Activated CD8-positive, alpha-beta T cell treated with anti-CD3 and anti-CD28 coated beads for 36 hours (primary cell): ENCODE data around the gene PET117. TPM values are rescaled to one million over a fixed set of nuclear protein-coding genes. Genes with fewer than 3 reads are reported as not detected.

Experiments used
- total RNA-seq, 2 experiments: library from RNA; stranded (reverse); gene quantifications; one replicate each; pipeline ENCODE4 v1.2.3, GENCODE V29; 2021

PET117 gene
- total RNA-seq, 2 experiments from 2014 or later: 17.2 to 19.4 TPM

Other genes with a start within 250 kb of the PET117 start
- gene SNX5, start 169.1 kb upstream of the PET117 start, total RNA-seq: 100 to 1,000 TPM; 222 to 249 TPM
- 10 to 100 TPM; 28.2 to 30.5 TPM for gene MGME1, start 168.8 kb upstream of the PET117 start, total RNA-seq
- gene OVOL2, start 79.9 kb upstream of the PET117 start, total RNA-seq: not detected
- 10 to 100 TPM; 17.9 to 18.4 TPM for gene KAT14, start within 50 bp of the PET117 start, total RNA-seq
- 1 to 10 TPM; 8.0 TPM for gene ZNF133, start 150.7 kb downstream of the PET117 start, total RNA-seq